Fibroblast of skin of left biceps (primary cell): ENCODE data around the gene GLG1.
"Not testable (repeated sequence)": the region's sequence is repeated elsewhere in the genome, so short reads cannot be mapped to it uniquely, and the experiment has no call there.

Source experiments
- DNase-seq, 2 experiments: peaks; one replicate each; pipeline ENCODE4 v3.0.0-alpha.2; 2013; ENCODE audit warnings: low read depth in 2 of 2

Gene GLG1

DNA sequence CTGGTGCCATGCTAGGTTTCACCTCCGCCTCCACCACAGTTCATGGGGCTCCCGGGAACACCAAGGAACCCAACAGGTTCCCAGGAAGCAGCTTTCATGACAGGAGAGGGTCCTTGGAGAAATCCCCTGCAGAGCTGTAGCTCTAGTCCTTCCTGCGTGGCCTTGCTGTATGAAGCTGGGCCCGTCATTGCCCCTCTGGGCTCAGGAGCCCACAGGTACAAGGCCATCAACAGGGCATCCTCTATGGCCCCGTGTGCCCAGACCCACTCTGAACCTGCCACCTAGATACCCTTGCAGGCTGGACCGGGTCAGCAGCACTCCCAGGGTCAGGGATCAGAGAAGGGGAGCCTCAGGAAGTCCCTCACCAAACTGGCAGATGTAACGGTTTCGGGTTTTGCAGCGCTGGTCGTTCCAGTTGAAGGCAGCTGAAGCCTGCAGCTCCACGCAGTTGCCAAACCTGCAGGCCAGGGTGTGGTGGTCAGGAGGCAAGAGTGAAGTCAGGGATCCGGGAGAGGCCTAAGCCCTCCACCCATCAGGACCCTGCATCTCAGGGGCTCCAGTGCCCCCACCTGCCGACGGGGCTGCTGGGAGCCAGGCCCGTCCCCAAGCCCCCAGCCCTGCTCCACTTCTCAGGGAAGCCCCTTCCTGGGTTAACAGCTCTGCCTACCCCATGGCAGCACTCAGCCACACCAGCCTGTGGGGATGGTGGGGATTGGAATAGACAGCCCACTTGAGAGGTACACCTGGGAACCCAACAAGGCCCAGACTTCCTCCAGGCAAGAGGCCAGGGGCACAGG is 197.5 kb downstream of the GLG1 start:
- not testable (repeated sequence) for DNase-seq

DNA sequence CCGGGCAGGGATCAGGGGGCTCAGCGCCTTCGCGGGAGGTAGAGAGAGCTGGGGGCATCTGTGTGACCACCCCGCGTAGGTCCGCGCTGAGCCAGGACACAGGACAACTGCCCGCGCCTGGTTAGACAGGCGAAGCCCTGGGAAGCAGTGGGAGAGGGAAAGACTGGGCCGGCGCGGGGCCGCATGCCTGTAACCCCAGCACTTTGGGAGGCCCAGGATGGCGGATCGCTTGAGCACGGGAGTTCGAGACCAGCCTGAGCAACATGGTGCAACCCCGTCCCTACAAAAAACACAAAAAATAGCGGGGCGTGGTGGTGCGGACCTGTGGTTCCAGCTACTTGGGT is 199.6 kb downstream of the GLG1 start:
- DNase-seq: not testable (repeated sequence)

DNA sequence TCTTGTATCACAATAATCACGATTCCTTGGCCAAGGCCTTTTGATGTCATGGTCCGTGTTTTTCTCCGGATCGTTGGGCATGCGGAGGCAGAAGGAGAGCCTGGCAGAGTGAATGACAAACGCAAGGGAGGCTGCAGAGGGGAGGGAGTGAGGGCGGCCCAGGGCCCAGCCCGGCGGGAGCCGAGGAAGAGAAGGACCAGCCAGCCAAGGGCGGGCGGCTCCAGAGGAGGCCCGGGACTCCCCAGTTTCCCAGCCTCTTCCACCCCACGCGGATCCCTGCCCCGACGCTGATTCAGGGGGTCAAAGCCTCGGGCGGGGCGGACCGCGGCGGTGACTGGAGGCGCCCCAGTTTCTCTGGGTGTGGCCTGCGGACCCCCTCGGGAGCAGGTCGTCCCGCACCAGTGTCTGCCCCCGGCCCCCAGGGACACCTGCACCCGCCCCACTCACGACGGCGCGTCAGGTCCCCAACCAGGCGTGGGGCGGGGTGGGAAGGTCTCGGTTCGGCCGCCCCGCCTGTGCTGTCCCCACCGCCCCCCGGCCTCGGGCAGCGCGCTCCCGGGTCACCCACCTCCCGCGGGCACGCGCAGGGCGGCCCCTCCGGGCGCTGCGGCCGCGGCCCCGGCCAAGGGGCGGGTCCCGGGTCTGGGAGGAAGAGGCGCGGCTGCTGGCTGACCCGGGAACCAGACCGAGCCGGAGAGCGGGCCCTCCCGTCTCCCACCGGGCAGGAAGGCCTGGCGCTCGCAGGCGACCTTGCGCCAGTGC is 200.1 kb downstream of the GLG1 start:
- not testable (repeated sequence) for DNase-seq

GRCh38 chr16:74404148-74404933 is 202.6 kb downstream of the GLG1 start:
- not testable (repeated sequence) for DNase-seq

DNA sequence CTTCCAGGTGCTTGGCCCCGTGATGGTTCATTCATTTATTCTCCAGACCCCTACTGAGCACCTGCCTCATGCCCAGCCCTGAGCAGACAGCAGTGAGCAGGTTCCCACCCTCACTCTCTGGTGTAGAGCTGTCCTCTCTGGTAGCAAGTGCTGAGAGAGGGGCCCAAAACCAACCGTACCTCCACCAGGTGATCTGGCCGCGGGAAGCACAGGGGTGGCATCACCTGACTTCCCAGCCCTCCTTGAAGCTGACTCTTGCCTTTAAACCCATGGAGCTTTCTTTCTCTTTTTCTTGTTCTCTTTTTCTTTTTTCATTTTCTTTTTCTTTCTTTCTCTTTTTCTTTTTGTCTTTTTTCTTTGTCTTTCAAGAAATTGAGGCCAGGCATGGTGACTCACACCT is 206.7 kb downstream of the GLG1 start:
- DNase-seq: not testable (repeated sequence)

DNA sequence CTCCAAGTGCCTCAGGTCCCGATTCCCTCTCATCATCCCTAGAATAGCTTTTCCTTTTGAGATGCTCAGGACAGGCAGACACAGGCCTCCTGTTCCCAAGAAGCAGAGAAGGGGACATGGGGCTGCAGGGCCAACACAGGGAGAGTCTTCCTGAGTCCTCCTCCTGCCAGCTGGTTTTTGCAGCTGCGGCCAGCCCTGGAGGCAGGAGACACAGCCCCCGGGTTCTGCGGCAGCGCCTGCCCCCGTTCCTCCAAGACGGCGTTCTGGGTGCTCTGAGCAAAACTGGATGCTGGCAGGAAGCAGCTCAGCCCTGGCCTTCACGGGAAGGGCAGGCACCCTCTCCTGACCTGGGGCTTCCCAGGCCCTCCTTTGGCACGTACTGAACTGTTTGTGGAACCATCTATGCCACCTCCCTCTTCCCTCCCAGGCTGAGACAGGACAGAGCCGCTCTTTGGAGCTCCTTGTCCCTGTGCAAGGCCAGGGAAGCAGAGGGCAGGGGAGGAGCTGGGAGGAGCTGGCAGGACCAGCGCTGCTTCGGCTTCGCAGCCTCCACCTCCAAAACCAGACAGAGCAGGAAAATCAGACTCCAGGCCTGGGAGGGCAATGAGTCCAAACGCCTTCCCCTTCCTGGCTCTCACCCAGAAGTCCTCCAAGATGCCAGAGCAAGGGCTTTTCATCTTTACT is 208.6 kb downstream of the GLG1 start:
- DNase-seq: not testable (repeated sequence)
